Measurements from ENCODE around the gene TCF12.
"Not testable (repeated sequence)": the region's sequence is repeated elsewhere in the genome, so short reads cannot be mapped to it uniquely, and the experiment has no call there.

TCF12 gene

GRCh38 chr15:57097919-57098543, 179.6 kb downstream of the TCF12 start:
- not testable (repeated sequence) for DNase-seq

GRCh38 chr15:57098896-57099295, 180.5 kb downstream of the TCF12 start:
- no peak for DNase-seq

- DNase-seq: no peak
These were observed 181.7 kb downstream of the TCF12 start for GRCh38 chr15:57100136-57100539.

- no peak for DNase-seq
These were observed 184.4 kb downstream of the TCF12 start for GRCh38 chr15:57102858-57103257.

- DNase-seq: no peak
These were observed 189.9 kb downstream of the TCF12 start for GRCh38 chr15:57108296-57108695.

- no peak for DNase-seq
These were observed 190.6 kb downstream of the TCF12 start for GRCh38 chr15:57109005-57109404.

GRCh38 chr15:57111002-57111401, 192.6 kb downstream of the TCF12 start:
- no peak for DNase-seq

GRCh38 chr15:57112178-57112577, 193.7 kb downstream of the TCF12 start:
- DNase-seq: no peak

GRCh38 chr15:57114070-57114469, 195.6 kb downstream of the TCF12 start:
- no peak for DNase-seq

- DNase-seq: no peak
These were observed 199.8 kb downstream of the TCF12 start for GRCh38 chr15:57118013-57118799.

- no peak for DNase-seq
These were observed 203.8 kb downstream of the TCF12 start for GRCh38 chr15:57122080-57122840.

- no peak for DNase-seq
These were observed 205.6 kb downstream of the TCF12 start for GRCh38 chr15:57124036-57124435.

- no peak for DNase-seq
These were observed 210.6 kb downstream of the TCF12 start for GRCh38 chr15:57129064-57129463.

- DNase-seq: no peak
These were observed 212.5 kb downstream of the TCF12 start for GRCh38 chr15:57130956-57131355.

GRCh38 chr15:57133127-57133968, 214.9 kb downstream of the TCF12 start:
- DNase-seq: no peak

- DNase-seq: no peak
These were observed 215.7 kb downstream of the TCF12 start for GRCh38 chr15:57134071-57134605.

GRCh38 chr15:57134851-57135250, 216.4 kb downstream of the TCF12 start:
- no peak for DNase-seq

GRCh38 chr15:57135800-57136199, 217.4 kb downstream of the TCF12 start:
- no peak for DNase-seq

GRCh38 chr15:57138349-57138788, 219.9 kb downstream of the TCF12 start:
- no peak for DNase-seq

- no peak for DNase-seq
These were observed 225.2 kb downstream of the TCF12 start for GRCh38 chr15:57143511-57144078.

- DNase-seq: no peak
These were observed 226.0 kb downstream of the TCF12 start for GRCh38 chr15:57144448-57144847.
